ENCODE measurements around the gene SLC27A1. TPM values are rescaled to one million over a fixed set of nuclear protein-coding genes. Genes with fewer than 3 reads are reported as not detected.
"Not testable (repeated sequence)": the region's sequence is repeated elsewhere in the genome, so short reads cannot be mapped to it uniquely, and the experiment has no call there.

Gene SLC27A1
- total and polyA plus RNA-seq, 2 experiments from 2014 or later: 30.1 to 40.4 TPM

DNA sequence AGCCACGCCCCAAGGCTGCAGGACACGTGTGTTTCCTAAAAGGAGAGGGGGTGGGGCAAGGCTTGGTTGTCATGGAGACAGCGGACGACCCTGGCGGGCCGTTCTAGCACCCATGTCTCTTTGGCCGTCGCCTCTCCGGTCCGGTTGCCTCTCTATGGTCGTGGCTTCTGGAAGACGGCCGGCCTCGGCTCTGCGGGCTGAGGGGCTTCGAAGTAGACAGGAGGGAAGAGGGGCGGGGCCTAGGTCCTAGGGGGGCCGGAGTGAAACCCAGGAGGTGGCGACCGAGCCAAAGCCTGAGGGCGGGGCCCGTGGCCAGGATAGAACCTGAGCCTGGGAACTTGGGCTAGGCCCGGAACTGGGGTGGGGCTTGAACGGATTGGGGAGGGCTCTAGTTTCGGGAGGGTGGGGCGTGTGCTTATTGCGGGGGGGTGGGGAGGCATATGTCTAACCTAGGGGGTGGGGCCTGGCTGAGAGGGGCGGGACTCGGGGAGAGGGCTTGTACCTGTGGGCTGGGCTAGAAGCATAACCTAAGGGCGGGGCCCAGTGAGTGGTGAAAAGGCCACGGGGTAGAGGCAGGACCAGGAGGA, 750 bp upstream of the SLC27A1 start:
- H3K36me3 ChIP-seq: no peaks in the 10 kb centered on the region
- no peak for TF ChIP-seq CTCF (IDR thresholded peaks at IDR 0.05; ENCODE audit: low read depth, low read length)
- H3K4me3 ChIP-seq: peak overlapping the region; percentile 74
- H3K27ac ChIP-seq: peak overlapping the region; percentile 75
- DNase-seq (ENCODE audit: low read depth in 1 of 2, low spot score in 1 of 2): peak; percentile 97 to 98
- no peaks in the 10 kb centered on the region for H3K27me3 ChIP-seq
- peaks cover 11% of the 10 kb centered on the region for H3K4me1 ChIP-seq (ENCODE audit: low read depth)
- H3K9me3 ChIP-seq (ENCODE audit: low read depth): no peaks in the 10 kb centered on the region

DNA sequence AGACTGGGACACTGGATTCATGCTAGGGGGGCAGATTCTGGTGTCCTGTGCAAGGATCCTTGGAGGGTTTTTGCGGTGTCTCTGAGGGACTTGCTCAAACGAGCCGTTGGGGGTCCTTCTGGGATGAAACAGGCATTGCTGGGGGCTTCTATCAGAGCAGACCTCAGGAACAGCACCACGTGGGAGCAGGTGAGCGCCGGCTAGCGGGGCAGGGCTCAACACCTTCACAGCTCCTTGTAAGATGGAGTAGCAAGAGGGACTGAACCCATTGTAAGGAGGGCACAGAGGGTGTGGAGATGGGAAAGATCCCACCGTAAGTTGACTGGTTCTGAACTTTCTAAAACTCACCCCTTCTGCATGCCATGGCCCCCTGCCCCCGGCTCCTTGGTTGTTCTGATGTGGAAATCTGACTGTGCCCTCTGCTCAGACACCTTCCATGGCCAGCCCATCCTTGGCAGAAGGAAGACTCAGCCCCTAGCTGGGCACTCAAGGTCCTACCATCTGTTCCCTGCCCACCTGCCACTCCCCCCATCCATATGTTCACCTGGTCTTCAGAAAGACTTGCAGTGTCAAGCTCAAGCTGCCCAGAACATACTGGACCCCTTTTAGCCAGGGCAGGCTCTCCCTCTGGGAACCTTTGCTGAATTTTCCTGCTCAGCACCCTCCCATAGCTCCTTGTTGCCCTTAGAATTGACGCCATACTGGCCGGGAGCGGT, 1.2 kb downstream of the SLC27A1 start:
- TF ChIP-seq CTCF (IDR thresholded peaks at IDR 0.05; ENCODE audit: low read depth, low read length): no peak
- H3K27ac ChIP-seq: no peak overlapping the region
- peaks cover 14% of the 10 kb centered on the region for H3K4me1 ChIP-seq (ENCODE audit: low read depth)
- no peaks in the 10 kb centered on the region for H3K36me3 ChIP-seq
- H3K9me3 ChIP-seq (ENCODE audit: low read depth): no peaks in the 10 kb centered on the region
- peak overlapping the region; percentile 74 for H3K4me3 ChIP-seq
- no peak for DNase-seq (ENCODE audit: low read depth in 1 of 2, low spot score in 1 of 2)
- no peaks in the 10 kb centered on the region for H3K27me3 ChIP-seq

DNA sequence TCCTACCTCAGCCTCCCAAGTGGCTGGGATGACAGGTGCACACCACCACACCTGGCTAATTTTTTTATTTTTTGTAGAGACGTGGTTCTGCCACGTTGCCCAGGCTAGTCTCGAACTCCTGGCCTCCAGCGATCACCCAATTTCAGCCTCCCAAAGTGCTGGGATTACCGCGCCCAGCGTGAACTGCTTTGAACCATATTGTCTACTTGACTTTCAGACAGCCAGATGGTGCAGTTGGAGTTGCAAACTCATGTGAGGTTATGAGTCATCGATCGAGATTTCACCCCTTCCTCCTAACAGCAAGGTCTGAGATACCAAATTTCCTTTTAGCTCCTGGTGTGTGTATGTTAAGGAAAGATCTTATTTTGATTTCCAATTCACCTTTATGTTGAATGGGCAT, 2.7 kb downstream of the SLC27A1 start:
- no peaks in the 10 kb centered on the region for H3K36me3 ChIP-seq
- H3K9me3 ChIP-seq (ENCODE audit: low read depth): no peaks in the 10 kb centered on the region
- no peak for TF ChIP-seq CTCF (IDR thresholded peaks at IDR 0.05; ENCODE audit: low read depth, low read length)
- no peaks in the 10 kb centered on the region for H3K27me3 ChIP-seq
- H3K4me3 ChIP-seq: no peak overlapping the region
- DNase-seq (ENCODE audit: low read depth in 1 of 2, low spot score in 1 of 2): peak in 1 of 2 donors; percentile 82
- peaks cover 14% of the 10 kb centered on the region for H3K4me1 ChIP-seq (ENCODE audit: low read depth)
- H3K27ac ChIP-seq: no peak overlapping the region

DNA sequence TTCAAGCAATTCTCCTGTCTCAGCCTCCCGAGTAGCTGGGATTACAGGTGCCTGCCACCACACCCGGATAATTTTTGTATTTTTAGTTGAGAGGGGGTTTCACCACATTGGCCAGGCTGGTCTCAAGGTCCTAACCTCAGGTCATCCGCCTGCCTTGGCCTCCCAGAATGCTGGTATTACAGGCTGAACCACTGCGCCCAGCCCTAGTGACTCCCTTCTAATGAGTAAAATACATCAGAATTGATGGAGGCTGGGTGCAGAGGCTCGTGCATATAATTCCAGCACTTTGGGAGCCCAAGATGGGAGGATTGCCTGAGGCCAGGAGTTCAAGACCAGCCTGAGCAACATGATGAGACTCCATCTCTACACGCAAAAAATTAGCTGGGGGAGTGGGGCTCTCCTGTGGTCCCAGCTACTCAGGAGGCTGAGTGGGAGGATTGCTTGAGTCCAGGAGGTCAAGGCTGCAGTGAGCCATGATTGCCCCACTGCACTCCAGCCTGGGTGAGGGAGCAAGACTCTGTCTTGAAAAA, 4.8 kb downstream of the SLC27A1 start:
- H3K27me3 ChIP-seq; DNase-seq (ENCODE audit: low read depth in 1 of 2, low spot score in 1 of 2); H3K9me3 ChIP-seq (ENCODE audit: low read depth); H3K4me1 ChIP-seq (ENCODE audit: low read depth); H3K4me3 ChIP-seq; H3K36me3 ChIP-seq: not testable (repeated sequence)
- H3K27ac ChIP-seq: peak overlapping the region; percentile 57

- peak; percentile 59 to 72 for DNase-seq (ENCODE audit: low read depth in 1 of 2, low spot score in 1 of 2)
- H3K27me3 ChIP-seq: no peaks in the 10 kb centered on the region
- H3K4me3 ChIP-seq: no peak overlapping the region
- H3K4me1 ChIP-seq (ENCODE audit: low read depth): peaks cover 9% of the 10 kb centered on the region
- TF ChIP-seq CTCF (IDR thresholded peaks at IDR 0.05; ENCODE audit: low read depth, low read length): no peak
- no peaks in the 10 kb centered on the region for H3K36me3 ChIP-seq
- peak overlapping the region; percentile 57 for H3K27ac ChIP-seq
- H3K9me3 ChIP-seq (ENCODE audit: low read depth): no peaks in the 10 kb centered on the region
Measured at GRCh38 chr19:17475541-17476115, 5.3 kb downstream of the SLC27A1 start.

GRCh38 chr19:17479325-17479791, 9.0 kb downstream of the SLC27A1 start:
- DNase-seq (ENCODE audit: low read depth in 1 of 2, low spot score in 1 of 2): peak in 1 of 2 donors; percentile 76
- no peak for TF ChIP-seq CTCF (IDR thresholded peaks at IDR 0.05; ENCODE audit: low read depth, low read length)
- no peaks in the 10 kb centered on the region for H3K9me3 ChIP-seq (ENCODE audit: low read depth)
- peaks cover 3% of the 10 kb centered on the region for H3K4me1 ChIP-seq (ENCODE audit: low read depth)
- H3K27me3 ChIP-seq: no peaks in the 10 kb centered on the region
- H3K36me3 ChIP-seq: no peaks in the 10 kb centered on the region
- H3K27ac ChIP-seq: no peak overlapping the region
- H3K4me3 ChIP-seq: no peak overlapping the region

Measured in cardiac muscle cell (in vitro differentiated cells and primary cell).